SU-DHL-6 (cell line): ENCODE data around the gene NCOA1.

Experiments used
- H2AFZ ChIP-seq: fragments of 200-600 bp; sonication (generic); 2 replicates; pipeline ENCODE4 v1.6.1; 2014; ENCODE audit warnings: low read depth, mild to moderate bottlenecking, moderate library complexity, mixed read lengths, antibody characterized with exemption, low read length; ENCODE audit not compliant: severe bottlenecking
- H3F3A ChIP-seq: fragments of 200-600 bp; shearing (Covaris generic); 2 replicates; pipeline ENCODE4 v1.6.0; 2016; ENCODE audit warnings: antibody characterized with exemption, mild to moderate bottlenecking; ENCODE audit not compliant: insufficient read depth
- H3K27ac ChIP-seq: fragments of 200-600 bp; sonication (generic); 2 replicates; pipeline ENCODE4 v1.5.1; 2016; ENCODE audit warnings: low read depth, mild to moderate bottlenecking, low read length, moderate library complexity, mixed read lengths
- H3K27me3 ChIP-seq: fragments of 200-600 bp; sonication (generic), shearing (Covaris generic); 2 replicates; pipeline ENCODE4 v1.6.0; 2014; ENCODE audit warnings: mild to moderate bottlenecking, low read length
- H3K36me3 ChIP-seq: fragments of 200-600 bp; sonication (generic); 2 replicates; pipeline ENCODE4 v1.6.1; 2014; ENCODE audit warnings: mild to moderate bottlenecking, low read length, mixed read lengths
- H3K4me2 ChIP-seq: fragments of 300-600, 200-600 bp; shearing (Covaris generic), sonication (generic); 2 replicates; pipeline ENCODE4 v1.6.0; 2014; ENCODE audit warnings: low read length, low read depth, mild to moderate bottlenecking; ENCODE audit not compliant: poor library complexity, severe bottlenecking
- H3K4me3 ChIP-seq: fragments of 200-600 bp; sonication (generic); 2 replicates; pipeline ENCODE4 v1.5.1; 2014; ENCODE audit warnings: antibody characterized with exemption, low read length, mild to moderate bottlenecking, mixed read lengths; ENCODE audit not compliant: insufficient read depth, poor library complexity, severe bottlenecking
- H3K79me2 ChIP-seq: fragments of 200-600 bp; sonication (generic); 2 replicates; pipeline ENCODE4 v1.6.1; 2014; ENCODE audit warnings: mild to moderate bottlenecking, low read length, moderate library complexity; ENCODE audit not compliant: insufficient read depth
- H3K9ac ChIP-seq: fragments of 200-600 bp; sonication (generic); 2 replicates; pipeline ENCODE4 v1.7.0; 2014; ENCODE audit warnings: mild to moderate bottlenecking, low read length
- H3K9me2 ChIP-seq: fragments of 200-600 bp; sonication (generic); replicated peaks from 2 replicates; pipeline ENCODE4 v1.6.1; 2014; ENCODE audit warnings: low read length; ENCODE audit not compliant: insufficient read depth
- H3K9me3 ChIP-seq: fragments of 200-600 bp; sonication (generic); 2 replicates; pipeline ENCODE4 v1.6.1; 2014; ENCODE audit warnings: low read length, mixed read lengths; ENCODE audit not compliant: insufficient read depth
- H4K20me1 ChIP-seq: fragments of 200-600 bp; sonication (generic); 2 replicates; pipeline ENCODE4 v1.6.1; 2014; ENCODE audit warnings: low read depth, mild to moderate bottlenecking, antibody characterized with exemption, low read length, moderate library complexity, mixed read lengths
- CTCF ChIP-seq: fragments of 200-600 bp; sonication (generic); IDR thresholded peaks from one replicate; pipeline ENCODE4 v1.5.1; 2017; ENCODE audit warnings: antibody characterized with exemption, mild to moderate bottlenecking, low read length, moderate library complexity; ENCODE audit not compliant: insufficient read depth, poor library complexity, severe bottlenecking
- EZH2phosphoT487 ChIP-seq: fragments of 200-600 bp; sonication (generic), shearing (Covaris generic); conservative IDR thresholded peaks from 2 replicates; pipeline ENCODE4 v1.6.1; 2018; ENCODE audit warnings: mild to moderate bottlenecking, antibody characterized with exemption, low read length, moderate library complexity, mixed read lengths

NCOA1 gene

DNA sequence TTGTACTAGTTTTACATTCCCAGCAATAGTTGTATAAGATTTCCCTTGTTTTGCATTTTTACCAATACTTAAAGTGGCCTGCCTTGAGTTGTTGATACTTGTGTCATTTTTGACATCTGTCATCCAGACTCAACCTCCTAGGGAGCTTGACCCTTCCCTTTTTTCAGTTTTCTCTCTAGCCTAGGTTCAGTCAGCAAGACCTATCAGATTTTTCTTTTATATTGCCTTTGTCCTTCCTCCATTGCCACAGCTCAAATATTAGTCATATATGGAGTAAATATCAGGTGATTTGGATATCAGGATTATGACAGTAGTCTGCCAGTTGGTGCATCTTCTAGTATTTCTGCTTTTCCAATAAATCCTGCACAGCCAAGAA lies 315.6 kb downstream of the NCOA1 start:
- H4K20me1 ChIP-seq, result peaks cover 15% of the 10 kb centered on the region
- H3K27ac ChIP-seq, result no peak overlapping the region
- H3K9ac ChIP-seq, result no peak overlapping the region
- no peak for TF ChIP-seq EZH2phosphoT487
- no peak for TF ChIP-seq CTCF
- H3K79me2 ChIP-seq, result peaks cover 51% of the 10 kb centered on the region
- H3K4me2 ChIP-seq, result no peak overlapping the region
- H3K9me2 ChIP-seq, result no peaks in the 10 kb centered on the region
- H3K27me3 ChIP-seq, result no peaks in the 10 kb centered on the region
- H3K9me3 ChIP-seq, result no peaks in the 10 kb centered on the region
- H3K36me3 ChIP-seq, result peaks cover 19% of the 10 kb centered on the region; the same call in 1 of the 2 replicates
- H3K4me3 ChIP-seq, result no peak overlapping the region
- no peak overlapping the region for H2AFZ ChIP-seq
- H3F3A ChIP-seq, result peaks cover 20% of the 10 kb centered on the region

- Histone ChIP-seq H4K20me1 (peaks cover 15% of the 10 kb centered on the region), H3K27ac (no peak overlapping the region), H3F3A (peaks cover 20% of the 10 kb centered on the region), H2AFZ (no peak overlapping the region), H3K79me2 (peaks cover 78% of the 10 kb centered on the region), H3K36me3 (peaks cover 21% of the 10 kb centered on the region; the same call in 1 of the 2 replicates), H3K9ac (no peak overlapping the region), H3K9me2 (no peaks in the 10 kb centered on the region), H3K4me3 (no peak overlapping the region), H3K9me3 (no peaks in the 10 kb centered on the region), H3K27me3 (no peaks in the 10 kb centered on the region), H3K4me2 (no peak overlapping the region)
- TF ChIP-seq EZH2phosphoT487 (no peak), CTCF (no peak)
These were observed 318.4 kb downstream of the NCOA1 start for GRCh38 chr2:24809316-24810007.

DNA sequence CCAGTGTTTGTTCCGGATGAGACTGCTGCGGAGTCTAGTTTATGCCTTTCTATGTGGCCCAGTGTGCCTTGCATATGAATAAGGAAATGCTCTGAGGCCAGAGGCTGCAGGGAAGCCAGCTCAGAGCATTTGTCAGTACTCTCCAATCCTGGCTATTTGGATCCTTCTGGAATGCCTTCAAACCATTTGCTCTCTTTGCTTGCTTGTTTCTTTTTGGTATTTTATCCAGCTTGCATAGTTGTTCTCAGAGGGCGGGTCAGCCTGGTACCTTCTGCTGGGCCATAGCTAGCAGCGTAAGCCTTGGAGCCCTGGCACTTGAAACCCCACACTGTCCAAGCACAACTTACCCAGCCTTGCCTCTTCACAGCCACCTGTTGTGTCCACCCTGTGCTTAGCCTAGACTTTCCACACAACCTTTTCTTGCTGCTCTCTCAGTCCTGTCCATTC lies 322.7 kb downstream of the NCOA1 start:
- no peak overlapping the region for H3K27ac ChIP-seq
- H3K27me3 ChIP-seq, result no peaks in the 10 kb centered on the region
- H3F3A ChIP-seq, result peaks cover 18% of the 10 kb centered on the region
- no peaks in the 10 kb centered on the region for H3K9me2 ChIP-seq
- no peak overlapping the region for H2AFZ ChIP-seq
- H3K4me3 ChIP-seq, result no peak overlapping the region
- peaks cover 56% of the 10 kb centered on the region for H3K79me2 ChIP-seq
- no peak for TF ChIP-seq EZH2phosphoT487
- H3K4me2 ChIP-seq, result no peak overlapping the region
- H4K20me1 ChIP-seq, result peaks cover 10% of the 10 kb centered on the region
- no peaks in the 10 kb centered on the region for H3K9me3 ChIP-seq
- H3K9ac ChIP-seq, result no peak overlapping the region
- peaks cover 30% of the 10 kb centered on the region; the same call in 1 of the 2 replicates for H3K36me3 ChIP-seq

- H3K36me3 ChIP-seq, result peaks cover 22% of the 10 kb centered on the region; the same call in 1 of the 2 replicates
- no peak overlapping the region for H2AFZ ChIP-seq
- peaks cover 23% of the 10 kb centered on the region for H3F3A ChIP-seq
- no peaks in the 10 kb centered on the region for H3K9me2 ChIP-seq
- H3K9me3 ChIP-seq, result no peaks in the 10 kb centered on the region
- H3K79me2 ChIP-seq, result peaks cover 48% of the 10 kb centered on the region
- peaks cover 2% of the 10 kb centered on the region; the same call in 1 of the 2 replicates for H4K20me1 ChIP-seq
- H3K27ac ChIP-seq, result no peak overlapping the region
- no peak overlapping the region for H3K4me3 ChIP-seq
- TF ChIP-seq CTCF (no peak), EZH2phosphoT487 (no peak)
- no peak overlapping the region for H3K4me2 ChIP-seq
- H3K9ac ChIP-seq, result no peak overlapping the region
- no peaks in the 10 kb centered on the region for H3K27me3 ChIP-seq
These were observed 323.5 kb downstream of the NCOA1 start for GRCh38 chr2:24814516-24814915.
